ENCODE data around the gene MSL3B.

DNA sequence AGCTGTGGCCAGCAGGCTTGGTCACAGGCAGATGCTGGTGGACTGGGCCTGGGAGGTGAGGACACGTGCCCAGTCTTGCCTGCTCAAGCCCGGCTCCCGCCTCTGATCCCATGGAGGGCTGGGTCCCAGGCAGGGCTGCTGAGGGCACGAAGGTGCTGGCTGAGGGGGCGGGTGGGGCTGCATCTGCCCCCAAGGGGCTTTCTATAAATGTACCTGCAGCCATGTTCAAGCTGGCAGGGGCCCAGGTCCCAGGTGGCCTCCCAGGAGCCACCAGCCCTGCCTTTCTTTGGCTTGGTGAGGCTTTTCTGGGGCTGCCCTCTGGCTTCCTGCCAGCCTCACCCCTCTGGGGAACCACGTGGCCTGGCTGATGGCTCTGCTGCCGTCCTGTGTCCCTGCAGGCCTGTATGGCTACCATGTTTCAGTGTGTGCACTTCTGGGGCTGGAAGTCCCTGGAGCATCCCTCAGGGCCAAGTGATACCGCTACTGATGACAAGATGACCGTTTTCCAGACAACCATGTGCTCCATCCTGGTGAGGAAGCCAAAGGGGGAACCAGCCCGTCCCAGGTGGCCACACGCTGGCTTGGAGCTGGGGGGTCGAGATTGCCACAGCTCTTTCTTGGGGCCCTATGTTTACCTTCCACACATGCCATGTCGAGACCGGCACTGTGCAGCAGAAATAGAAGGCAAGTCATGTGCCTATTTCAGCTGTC is 37.0 kb downstream of the MSL3B start:
- TF ChIP-seq, protein P1, sequence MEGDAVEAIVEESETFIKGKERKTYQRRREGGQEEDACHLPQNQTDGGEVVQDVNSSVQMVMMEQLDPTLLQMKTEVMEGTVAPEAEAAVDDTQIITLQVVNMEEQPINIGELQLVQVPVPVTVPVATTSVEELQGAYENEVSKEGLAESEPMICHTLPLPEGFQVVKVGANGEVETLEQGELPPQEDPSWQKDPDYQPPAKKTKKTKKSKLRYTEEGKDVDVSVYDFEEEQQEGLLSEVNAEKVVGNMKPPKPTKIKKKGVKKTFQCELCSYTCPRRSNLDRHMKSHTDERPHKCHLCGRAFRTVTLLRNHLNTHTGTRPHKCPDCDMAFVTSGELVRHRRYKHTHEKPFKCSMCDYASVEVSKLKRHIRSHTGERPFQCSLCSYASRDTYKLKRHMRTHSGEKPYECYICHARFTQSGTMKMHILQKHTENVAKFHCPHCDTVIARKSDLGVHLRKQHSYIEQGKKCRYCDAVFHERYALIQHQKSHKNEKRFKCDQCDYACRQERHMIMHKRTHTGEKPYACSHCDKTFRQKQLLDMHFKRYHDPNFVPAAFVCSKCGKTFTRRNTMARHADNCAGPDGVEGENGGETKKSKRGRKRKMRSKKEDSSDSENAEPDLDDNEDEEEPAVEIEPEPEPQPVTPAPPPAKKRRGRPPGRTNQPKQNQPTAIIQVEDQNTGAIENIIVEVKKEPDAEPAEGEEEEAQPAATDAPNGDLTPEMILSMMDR (IDR thresholded peaks at IDR 0.05): no peak
- TF ChIP-seq EP300 (IDR thresholded peaks at IDR 0.05; ENCODE audit: low read depth) (no peak), POLR2A (IDR thresholded peaks at IDR 0.05) (no peak), POLR2AphosphoS5 (IDR thresholded peaks at IDR 0.05) (no peak)

Data from transverse colon (tissue), 4 donors.